GM11168 (cell line): ENCODE data around the gene NFIX.

Experiments
- in situ Hi-C: fragments of 300-500 bp; cut with MboI; formaldehyde crosslinking; loops from one replicate; pipeline ENCODE4 v1.12.0; 2022; ENCODE audit warnings: low sequenced_read_pairs; ENCODE audit not compliant: unreplicated experiment

Gene NFIX

DNA sequence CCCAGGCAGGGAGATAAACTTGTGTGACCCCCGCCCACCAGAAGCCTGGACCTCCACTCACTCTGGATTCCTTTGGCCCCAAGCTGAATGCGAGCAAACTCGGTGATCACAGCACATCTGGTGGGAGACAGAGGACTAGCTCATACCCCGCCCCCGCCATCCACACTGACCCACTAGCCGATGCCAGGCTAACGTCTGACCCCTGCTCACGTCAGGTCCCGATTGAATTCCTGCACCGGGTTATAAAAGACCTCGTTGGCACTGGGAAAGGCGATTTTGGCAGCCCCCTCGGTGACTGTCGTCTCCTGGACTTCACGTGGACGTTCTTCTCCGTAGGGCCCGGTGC, 120.6 kb downstream of the NFIX start:
- in situ Hi-C loops, result no loop called here

DNA sequence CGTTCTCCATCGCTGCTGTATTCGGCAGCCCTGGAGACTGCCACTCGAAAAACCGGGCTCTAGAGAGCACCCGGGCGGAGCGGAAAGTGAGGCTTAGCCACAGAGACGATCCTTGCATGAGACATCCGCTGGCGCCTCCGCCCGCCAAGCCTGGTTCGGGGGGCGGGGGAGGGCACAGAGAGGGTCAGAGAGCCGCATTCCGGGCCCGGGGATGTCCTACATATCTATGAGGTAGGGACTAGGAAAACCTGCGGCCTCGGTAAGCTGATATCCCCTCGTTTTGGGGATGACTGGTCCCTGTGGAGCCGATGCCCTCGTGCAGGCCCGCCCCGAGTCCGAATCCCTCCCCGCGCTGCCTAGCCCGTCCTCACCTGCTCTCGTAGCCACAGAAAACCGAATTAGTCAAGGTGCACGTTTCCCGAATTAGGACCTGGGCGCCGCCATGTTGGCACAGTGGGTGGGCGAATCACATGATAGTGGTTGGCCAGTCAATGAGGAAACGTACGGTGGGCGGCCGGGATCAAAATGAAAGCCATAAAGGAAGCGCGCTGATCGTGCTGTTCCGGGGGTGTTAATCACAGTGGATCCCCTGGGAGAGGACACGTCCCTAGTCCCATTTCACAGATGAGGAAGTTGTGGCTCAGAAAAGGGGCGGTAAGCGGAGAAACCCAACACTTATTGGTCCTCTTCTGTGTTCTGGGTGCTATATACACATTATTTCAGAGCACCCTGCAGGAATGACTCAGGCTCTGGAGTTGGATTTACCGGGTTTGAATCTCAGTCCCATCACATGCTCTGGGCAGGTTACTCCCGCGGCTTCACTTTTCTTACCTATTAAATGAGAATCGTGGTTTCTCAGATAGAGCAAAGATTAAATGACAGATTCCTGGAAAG, 121.3 kb downstream of the NFIX start, which contains the start of gene TRMT1:
Gene TRMT1 (minus strand): TSS at position 459 of the 894 bp plus-strand sequence. CDS start 341 bp downstream, at position 118.
- in situ Hi-C loops, result no loop called here

DNA sequence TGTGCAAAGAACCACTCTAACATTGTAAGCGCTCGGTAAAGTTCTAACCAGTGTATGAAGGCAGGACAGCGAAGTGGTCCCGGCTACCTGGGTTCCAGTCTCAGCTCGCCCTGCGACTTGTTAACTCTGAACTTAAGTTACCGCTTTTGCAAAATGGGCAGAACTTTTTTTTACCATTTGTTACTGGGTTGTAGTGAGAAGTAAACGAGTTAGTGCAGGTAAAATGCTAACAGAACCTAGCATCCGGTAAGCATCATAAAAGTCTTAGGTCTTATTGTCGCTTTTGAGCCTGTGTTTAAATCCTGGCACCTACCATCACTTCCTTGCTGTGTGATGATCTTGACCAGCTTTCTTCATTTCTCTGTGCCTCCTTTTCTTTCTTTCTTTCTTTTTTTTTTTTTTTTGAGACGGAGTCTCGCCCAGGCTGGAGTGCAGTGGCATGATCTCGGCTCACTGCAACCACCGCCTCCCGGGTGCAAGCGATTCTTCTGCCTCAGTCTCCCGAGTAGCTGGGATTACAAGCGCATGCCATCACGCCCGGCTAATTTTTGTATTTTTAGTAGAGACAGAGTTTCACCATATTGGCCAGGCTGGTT, 122.0 kb downstream of the NFIX start:
- in situ Hi-C loops, result no loop called here

DNA sequence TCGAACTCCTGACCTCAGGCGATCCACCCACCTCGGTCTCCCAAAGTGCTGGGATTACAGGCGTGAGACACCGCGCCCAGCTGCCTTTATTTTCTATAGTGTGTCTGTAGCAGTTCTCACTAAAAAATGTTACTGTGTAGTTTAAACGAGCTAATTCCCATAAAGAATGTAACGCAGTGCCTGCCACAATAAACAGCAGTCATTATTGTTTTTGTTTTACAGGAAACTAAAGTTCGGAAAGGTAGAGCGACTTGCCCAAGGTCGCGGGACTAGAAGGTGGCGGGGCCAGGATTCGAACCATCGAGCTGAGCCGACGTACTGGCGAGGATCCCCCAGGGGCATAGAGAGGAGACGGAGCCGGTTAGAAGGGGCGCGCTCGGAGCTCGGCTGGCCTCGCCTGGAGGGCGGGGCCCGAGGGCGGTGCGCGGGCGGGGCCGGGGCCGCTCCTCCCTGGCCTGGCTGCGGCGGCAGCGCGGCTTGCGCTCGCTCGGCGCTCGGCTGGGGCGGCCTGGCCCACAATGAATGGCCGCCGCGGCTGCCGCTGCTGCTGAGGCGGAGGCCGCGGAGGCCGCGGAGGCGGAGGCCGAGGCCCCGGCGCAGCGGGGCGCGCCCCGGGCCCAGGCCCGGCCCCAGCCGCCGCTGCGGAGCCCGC, 122.6 kb downstream of the NFIX start, which contains the start of gene NACC1:
Gene NACC1 (plus strand): TSS at position 493 of the 652 bp plus-strand sequence. CDS start 16,944 bp downstream, outside the sequence.
- in situ Hi-C loops, result no loop called here

DNA sequence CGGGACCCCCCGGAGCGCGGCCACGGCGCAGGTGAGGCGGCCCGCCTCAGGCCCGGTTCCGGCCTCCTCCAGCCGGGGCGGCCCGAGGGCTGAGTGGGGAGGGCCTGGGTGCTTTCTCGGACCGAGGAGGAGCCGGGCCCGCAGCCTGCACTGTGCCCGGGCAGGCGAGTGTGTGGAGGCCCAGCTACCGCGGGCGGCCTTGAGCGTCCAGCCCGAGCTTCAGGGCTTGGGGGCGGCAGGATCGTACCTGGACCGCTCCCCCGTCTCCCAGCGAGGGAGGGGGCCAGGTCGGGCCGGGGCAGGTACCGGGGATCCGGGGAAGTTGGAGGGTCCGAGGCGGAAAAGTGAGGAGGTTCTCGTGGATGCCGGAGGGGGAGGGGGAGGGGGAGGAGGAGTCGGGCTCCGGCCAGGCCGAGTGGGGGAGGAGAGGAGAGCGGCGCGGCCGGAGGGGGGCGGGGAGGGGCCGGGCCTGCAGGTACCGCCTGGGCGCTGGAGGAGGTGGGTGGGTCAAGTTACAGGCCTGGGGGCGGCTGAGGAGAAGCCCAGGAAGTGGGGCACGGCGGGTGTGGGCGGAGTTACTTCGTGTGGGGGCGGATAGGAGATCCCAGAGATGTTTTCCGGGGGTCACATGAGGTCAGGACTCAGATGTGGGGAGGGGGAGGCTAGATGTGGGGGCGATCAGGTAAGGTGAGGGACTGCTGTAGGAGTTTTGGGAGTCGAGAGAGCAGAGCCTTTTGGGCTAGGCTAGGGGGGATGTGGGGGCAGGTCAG, 123.3 kb downstream of the NFIX start:
- in situ Hi-C loops, result no loop called here

DNA sequence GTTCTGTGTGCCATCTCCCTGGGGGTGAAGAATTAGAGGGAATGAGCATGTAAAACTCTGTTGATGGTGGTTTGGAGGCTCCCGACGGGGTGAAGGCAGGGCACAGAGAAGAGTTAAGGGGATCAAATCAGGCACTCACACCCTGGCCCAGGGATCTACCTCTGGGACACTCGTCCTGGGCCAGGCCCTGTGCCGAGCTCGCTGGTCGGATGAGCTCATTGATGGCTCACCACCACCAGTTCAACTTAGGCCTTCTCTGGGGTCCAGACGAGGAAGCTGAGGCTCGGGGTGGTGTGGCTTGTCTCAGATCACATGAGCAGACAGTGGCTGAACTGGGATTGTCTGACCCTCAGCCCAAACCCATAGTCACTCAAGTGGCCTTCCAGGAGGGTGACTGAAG, 124.4 kb downstream of the NFIX start:
- in situ Hi-C loops, result no loop called here

DNA sequence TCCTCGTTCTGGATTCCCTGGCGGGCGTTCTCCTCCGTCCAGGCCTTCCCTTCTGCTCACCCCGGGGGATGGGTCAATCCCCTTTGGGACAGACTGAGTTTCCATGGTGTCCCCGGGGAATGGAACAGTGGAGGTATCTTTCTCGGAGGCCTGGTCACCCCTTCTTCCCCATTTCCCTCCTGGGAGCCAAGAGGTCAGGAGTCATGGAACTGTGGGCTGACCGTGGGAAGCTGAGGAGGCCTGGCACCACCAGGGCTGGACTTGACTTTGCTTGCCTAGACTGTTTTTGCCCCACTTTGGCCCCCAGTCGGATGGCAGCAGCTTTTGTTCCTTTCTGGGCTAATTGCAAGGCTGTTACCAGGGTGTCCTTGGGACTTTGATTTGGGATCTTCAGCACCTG, 124.8 kb downstream of the NFIX start:
- in situ Hi-C loops, result no loop called here

DNA sequence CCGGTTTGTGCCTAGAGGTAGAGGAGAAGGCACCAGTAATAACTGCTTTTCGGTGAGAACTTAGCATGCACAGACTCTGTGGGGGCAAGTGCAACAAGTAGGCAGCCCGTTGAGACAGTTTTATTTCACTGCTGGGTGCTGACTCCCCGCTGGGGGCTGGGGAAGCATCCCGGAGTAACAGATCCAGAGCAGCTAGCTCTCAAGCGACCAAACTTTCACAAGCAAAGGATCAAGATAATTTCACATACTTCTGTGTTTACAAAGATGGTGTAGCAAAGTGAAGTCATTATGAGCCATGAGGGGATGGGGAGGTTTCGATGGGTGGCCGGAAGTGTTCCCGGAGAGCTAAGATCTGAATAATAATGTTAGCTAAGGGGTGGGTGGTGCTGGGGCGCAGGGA, 125.5 kb downstream of the NFIX start:
- in situ Hi-C loops, result no loop called here

DNA sequence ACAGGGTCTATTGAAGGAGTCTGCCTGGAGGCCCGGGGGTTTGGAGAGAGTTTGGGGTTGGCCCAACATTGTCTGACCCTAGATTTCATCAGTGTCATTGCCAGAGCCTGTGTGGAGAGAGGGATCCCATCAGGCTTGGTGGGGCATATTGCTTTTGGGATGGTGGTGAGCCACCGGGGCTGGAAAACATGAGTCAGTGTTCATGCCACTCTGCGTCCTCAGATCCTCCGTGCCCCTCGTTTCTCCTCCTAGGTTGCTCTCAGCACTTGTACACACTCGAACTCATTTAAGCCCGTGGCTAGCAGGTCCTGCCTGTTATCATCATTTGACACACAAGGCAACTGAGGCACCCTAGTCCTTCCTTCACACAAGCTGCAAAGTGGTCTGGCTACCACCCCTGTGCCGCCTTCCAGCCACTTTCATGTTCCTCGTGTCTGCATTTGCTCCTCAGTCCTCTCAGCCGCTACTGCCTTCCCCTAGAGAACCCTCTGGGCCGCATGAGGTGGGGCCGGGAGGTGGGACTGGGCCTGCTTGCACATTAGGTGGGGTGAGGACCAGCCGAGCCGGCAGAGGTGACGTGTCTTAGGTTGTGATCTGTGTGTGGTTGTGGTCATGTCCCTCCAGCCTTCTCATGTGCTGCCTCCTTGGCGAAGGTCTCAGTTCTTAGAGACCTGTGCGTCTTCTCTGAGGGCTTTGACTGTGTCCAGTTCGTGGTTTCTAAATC, 126.4 kb downstream of the NFIX start:
- in situ Hi-C loops, result no loop called here

DNA sequence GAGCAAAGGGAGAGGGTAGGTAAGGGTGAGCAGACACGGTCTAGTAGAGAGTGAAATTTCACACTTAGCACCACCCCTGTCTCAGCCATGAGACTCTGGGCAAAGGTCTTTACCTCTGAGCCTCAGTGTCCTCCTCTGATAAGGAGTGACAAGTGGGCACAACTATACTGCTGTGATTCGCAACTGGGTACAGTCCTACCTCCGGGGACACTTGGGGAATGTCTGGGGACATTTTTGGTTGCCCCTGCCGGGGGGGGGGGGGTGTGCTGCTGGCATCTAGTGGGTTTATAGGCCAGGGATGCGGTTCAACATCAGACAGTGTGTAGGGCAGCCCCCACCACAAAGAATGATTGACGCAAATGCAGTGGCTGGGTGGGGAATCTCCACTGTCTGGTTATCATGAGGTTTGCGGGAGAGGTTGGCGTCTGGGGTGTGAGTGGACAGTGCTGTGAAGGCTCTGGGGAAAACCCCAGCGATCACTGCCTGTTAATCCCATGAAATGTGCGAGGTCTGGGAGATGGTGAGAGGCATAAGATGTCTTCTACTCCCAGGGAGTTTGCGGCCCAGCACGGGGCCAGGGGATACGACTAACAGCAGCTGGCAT, 127.1 kb downstream of the NFIX start:
- in situ Hi-C loops, result no loop called here

DNA sequence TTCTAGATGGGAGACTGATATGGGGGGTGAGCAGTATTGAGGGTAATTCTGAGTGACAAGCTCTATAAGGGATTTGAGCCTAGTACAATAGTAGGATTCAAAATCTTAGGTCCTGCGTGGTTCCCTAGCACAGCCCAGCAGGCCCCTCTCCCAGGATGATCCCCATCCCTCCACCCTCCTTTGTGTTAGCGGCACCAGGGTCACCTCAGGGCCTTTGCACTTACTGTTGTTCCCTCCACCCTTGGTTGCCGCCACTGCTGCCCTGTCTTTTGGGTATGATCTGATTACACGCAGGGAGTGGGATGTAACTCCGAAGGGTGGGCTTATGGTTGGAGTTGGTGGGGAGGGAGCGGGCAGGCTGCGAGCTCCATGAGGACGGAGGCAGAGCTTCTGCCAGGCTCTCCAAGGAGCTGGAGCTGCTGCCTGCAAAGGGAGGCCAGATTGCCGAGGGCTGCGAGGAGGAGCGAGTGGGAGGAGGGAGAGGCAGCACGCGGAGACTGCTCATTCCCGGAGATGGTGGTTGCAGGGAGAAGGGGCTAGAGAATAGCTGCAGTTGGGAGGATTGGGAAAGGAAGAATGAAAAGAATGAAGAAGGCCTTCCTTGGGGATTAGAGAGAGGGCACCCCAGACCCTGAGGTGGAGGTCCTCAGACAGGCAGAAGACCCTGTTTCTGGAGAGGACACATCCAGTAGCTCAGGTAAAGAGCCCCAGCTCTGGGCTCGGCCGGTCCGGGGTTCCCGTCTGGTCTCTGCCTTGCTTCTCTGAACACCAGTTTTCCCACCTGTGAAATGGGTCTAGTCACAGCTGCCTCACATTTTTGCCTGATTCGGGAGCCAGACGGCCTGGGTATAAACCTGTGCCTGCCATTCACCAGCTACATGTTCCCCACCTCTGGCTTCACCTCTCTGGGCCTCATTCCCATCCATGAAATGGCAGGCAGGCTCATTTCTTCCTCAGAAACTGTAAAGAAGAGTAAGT, 128.0 kb downstream of the NFIX start:
- in situ Hi-C loops, result no loop called here

DNA sequence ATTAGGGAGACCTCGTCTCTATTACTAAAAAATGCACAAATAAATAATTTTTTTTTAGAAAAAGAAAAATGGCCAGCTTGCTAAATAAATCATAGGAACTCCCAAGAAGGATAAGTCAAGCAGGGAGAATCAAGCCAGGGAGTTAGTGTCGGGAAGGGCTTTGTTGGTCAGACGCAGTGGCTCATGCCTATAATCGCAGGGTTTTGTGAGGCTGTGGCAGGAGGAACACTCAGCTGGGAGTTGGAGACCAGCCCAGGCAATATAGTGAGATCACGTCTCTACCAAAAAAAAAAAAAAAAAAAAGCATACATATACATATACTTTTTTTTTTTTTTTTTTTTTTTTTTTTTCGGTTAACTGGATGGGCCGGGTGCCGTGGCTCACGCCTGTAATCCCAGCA, 131.8 kb downstream of the NFIX start:
- in situ Hi-C loops, result no loop called here

DNA sequence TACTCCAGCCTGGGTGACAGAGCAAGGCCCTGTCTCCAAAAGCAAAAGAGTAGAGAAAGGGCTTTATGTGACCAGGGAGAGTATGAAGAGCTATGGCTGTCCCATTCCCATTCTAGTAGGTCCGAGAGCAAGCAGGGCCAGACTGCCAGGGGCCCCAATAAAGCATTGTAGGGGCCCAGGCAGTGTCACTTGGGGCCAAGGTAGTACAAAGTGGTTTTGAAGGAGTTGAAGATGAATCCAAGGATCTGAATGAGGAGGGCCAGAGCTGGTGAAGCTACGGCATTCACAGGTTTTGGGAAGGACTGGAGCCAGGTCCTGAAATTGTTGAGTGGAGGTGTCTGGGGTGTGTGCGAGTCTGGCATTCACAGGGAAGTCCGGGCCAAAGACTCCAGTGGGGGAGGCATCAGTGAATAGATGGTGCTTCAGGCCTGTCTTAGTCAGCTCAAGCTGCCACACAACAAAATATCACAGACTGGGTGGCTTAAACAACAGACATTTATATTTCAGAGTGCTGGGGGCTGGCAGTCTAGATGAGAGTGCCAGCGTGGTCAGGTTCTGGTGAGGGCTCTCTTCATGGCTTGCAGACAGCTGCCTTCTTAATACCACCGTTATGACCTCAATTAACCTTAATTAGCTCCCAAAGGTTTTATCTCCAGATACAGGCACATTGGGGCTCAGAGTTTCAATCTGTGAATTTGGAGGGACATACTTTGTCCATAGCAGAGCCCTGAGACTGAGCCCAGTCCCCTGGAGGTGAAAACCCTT, 132.7 kb downstream of the NFIX start:
- in situ Hi-C loops, result no loop called here

DNA sequence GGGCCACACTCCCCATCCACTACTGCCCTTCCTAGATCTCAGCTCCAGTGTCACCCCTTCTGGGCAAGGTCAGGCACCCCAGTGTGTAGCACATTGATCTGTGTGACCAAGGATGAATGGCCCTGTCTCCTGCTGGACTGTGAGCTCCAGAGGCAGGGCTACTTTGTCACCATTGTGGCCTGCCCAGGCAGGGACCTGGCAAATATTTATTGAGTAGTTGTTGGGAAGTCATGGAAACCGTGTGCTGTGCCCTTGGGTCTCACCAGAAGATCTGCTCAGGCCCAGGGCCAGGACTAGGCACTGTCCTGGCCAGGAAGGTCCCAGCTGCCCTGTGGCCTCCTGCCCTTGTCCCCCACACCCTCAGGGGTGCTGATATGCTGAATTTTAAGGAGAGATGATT, 133.3 kb downstream of the NFIX start:
- in situ Hi-C loops, result no loop called here

DNA sequence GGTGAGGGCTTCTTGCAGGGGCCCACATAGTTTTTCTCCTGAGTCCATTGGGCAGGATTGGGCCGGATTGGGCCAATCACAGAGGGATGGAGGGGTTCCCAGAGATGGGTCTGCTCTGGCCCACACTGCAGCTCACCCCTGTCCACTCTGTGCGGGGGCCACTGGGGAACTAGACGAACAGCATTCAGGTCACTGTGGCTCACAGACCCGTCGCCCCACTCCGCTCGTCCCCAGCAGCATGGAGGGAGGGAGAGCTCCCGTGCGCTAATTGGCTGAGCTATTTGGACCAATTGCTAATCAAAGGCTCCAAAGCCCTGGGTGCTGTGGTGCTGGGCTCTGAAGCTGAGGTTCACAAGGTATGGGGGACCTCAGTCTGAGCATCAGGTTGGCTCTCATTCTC, 134.1 kb downstream of the NFIX start:
- in situ Hi-C loops, result no loop called here

DNA sequence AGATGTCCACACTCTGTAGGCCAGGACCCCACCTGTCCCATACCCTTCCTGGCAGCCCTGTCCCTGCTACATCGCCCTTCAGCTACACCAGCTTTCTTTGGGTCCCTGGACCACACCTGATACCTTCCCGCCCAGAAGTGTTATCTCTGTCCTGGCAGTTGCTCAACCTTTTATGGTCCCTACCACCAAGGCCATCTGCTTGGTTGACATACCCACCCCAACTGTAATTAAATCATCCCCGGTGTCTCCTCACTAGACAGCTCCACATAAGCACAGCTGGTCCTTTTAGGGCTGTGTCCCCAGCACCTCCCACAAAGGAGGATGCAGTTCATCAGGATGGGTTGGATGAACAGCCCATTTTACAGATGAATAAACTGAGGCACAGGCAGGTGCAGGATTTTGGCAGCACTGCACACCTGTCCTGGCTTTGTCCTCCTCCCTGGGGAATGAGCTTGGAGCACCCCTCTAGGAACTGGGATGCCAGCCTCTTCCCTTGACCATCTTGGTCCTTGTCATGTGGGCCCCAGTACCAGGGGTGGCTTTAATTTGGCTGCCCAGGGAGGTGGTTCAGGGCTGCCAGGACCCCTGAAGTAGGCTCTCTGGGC, 135.7 kb downstream of the NFIX start:
- in situ Hi-C loops, result no loop called here

DNA sequence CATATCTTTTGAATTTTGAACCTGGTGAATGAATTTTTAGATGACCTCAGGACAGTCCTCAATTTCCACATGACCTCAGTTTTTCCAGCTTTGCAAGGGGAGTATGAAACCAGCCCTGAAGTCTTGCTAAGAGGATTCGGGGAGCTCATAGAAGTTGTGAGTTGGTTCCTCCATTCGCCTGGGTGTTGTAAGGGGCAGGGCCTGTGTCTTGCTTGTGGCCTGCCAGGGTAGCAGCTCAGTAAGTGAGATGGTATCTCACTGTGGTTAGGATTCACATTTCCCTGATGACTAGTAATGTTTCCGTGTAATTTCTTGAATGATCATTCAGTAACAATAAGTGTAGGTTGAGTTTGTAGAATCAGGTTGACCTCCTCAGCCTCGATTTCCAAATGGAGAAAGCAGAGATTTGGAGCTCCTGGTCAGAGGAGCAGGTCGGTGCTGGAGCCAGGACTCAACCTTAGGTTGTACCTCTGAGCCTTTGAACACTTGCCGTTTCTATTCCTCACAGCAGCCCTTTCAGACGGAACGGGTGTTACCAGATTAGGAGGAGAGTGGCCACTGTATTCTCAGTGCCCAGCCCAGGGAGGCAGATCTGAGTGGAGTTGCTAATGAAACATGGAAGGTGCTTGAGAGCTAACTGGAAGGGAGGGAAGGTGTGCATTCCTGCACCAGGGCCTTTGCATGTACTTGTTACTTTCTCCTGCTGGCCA, 137.4 kb downstream of the NFIX start:
- in situ Hi-C loops, result no loop called here
